ENCODE data around the gene KCNJ6.

- TF ChIP-seq CTCF (IDR thresholded peaks at IDR 0.05) (no peak), POLR2A (IDR thresholded peaks at IDR 0.05) (no peak)
These were observed 29.4 kb downstream of the KCNJ6 start for GRCh38 chr21:37886726-37887299.
